G401.6 (cell line): ENCODE results near the gene LRRTM1.

Source experiments
- FAIRE-seq: peaks from 2 replicates; lab custom pipeline; 2012; peaks lifted over from hg19 to GRCh38; lab: Jason Lieb, UNC

The LRRTM1 gene

DNA sequence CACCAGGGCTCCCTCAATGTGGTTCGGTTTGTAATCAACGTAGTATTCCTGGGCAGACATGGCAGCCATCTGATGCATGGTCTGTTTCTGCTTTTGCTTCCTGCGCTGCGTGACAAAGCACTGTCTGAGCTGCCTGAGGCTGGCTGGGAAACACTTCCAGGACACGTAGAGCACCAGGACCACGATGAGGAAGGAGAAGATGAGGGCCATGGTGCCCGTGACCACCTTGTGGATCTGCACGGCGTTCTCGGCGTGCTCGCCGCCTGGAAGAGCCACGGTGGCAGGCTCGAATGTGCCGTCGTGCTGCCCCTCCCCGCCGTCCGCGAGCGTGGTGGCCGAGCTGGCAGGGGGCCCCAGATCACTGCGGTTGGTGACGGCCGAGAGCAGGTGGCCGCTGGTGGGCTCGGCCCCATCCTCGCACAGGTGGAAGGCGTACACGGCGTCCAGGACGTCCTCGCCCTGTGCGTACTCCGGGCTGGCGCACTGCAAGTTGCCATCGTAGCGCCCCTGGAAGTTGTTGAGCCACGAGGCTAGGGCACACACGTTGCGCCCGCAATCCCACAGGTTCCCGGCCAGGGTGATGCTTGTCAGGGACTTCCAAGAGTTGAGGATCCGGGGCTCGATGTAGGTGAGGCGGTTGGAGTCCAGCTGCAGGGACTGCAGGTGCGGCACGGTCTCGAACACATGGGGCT lies 2.1 kb downstream of the LRRTM1 start:
- FAIRE-seq = no peak

DNA sequence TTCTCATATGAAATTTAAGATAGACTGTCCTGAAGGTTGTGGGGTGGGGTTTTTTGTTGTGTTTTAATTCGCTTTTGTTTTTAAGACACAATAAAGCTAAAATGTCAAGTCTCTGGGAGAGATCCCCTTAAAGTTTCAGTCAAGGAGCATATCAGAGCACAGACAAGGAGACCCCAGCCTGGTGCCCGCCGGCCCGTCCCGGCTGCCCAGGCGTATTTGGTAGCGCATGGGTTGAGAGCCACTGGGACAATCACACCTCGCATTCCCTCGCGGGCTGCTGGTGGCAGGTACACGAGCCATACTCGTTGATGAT lies 2.6 kb downstream of the LRRTM1 start:
- FAIRE-seq = no peak

DNA sequence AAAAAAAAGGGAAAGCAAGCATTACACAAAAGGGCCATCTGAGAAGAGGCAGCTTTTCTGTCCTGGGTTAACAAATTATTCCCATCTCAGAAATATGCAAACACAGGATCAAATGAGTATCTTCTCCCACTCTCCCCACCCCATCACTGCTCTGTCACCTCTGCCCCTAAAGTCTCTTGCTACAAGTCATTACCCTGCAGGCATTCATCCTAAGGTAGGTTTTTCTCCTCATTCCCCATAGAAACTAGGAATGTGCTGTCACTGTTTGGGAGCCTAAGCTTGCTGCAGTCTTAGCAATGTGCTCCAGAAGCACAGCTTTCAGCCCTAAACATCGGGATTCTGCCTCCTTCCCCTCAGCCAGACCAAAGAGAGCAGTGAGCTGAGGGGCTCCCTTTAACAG lies 3.6 kb downstream of the LRRTM1 start:
- no peak for FAIRE-seq

DNA sequence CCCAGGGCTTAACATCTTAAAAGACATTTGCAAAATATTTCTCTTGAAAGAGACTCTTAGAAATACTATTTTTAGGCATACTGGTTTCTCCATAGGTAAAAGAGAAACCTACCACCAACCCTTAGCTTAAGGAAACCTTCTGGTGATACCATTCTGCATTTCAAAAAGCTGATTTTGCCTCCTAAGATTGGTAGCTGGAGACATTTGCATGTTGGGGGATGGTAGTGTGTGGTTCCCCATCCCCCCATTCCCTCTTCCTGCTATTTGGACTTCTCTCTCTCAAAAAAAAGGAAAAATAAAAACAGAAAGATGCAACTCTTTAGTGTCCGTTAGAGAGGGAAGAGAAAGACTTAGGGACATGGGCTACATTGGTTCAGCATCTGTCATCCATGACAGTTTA lies 4.2 kb downstream of the LRRTM1 start:
- no peak for FAIRE-seq

GRCh38 chr2:80299661-80300060 lies 4.9 kb downstream of the LRRTM1 start:
- no peak for FAIRE-seq

GRCh38 chr2:80298954-80299353 lies 5.6 kb downstream of the LRRTM1 start:
- no peak for FAIRE-seq

- no peak for FAIRE-seq
These were observed 11.5 kb downstream of the LRRTM1 start for GRCh38 chr2:80293039-80293438.

- FAIRE-seq = no peak
These were observed 12.1 kb downstream of the LRRTM1 start for GRCh38 chr2:80292474-80292873.

GRCh38 chr2:80291656-80292055 lies 12.9 kb downstream of the LRRTM1 start:
- FAIRE-seq = no peak

- no peak for FAIRE-seq
These were observed 16.0 kb downstream of the LRRTM1 start for GRCh38 chr2:80288576-80288975.

DNA sequence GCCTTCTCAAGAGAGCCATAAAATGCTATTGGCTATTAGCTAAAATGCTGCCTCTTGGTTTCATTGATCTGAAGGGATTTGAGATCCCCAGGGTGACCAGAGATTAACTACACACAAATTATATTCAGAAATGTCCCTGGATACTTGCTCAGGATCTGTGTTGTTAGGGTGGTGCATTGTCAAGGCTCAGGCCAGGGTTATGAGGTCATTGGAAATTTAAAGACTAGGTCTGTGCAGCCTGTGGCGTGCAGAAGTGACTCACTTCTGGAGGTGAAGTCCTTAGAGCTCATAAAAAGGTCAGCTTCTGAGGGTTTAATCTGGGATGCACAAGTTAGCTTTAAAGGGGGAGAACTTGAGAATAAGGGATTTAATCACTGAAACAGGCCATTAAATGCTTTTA lies 23.5 kb downstream of the LRRTM1 start:
- no peak for FAIRE-seq

DNA sequence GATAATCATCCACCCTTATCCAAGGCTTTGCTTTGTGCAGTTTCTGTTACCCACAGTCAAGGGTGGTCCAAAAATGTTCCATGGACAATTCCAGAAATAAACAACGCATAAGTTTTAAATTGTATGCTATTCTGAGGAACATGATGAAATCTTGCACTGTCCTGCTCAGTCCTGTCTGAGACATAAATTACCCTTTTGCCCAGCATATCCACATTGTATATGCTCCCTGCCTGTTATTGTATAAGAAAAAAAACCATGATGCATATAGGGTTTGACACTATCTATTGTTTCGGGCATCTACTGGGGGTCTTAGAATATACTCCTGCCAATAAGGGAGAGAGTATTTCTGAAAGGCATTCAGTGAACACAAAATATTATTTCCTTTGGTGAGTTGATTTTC lies 24.0 kb downstream of the LRRTM1 start:
- FAIRE-seq = no peak

- no peak for FAIRE-seq
These were observed 34.7 kb downstream of the LRRTM1 start for GRCh38 chr2:80269806-80270205.

- FAIRE-seq = no peak
These were observed 38.3 kb downstream of the LRRTM1 start for GRCh38 chr2:80266231-80266630.

GRCh38 chr2:80259292-80259691 lies 45.3 kb downstream of the LRRTM1 start:
- FAIRE-seq = no peak

DNA sequence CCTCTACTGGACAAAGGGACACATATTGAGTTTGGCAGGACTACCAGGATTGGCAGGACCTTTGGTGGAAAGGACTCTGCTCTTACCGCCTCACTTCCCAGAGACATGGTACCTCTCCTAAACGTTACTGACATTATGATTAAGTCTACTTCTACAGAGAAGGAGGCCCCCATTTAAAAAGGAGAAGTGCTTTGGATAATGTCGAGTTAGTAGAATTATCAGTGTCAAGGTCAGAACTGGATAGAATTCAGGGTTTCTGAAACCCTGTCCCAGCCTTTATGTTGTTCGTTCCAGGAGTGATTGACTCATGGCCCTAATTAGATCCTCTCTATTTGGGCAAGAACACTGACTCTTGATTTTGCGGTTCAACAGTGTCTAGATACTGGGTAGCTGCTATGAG lies 45.8 kb downstream of the LRRTM1 start:
- no peak for FAIRE-seq

- FAIRE-seq = no peak
These were observed 46.2 kb downstream of the LRRTM1 start for GRCh38 chr2:80258341-80258740.

DNA sequence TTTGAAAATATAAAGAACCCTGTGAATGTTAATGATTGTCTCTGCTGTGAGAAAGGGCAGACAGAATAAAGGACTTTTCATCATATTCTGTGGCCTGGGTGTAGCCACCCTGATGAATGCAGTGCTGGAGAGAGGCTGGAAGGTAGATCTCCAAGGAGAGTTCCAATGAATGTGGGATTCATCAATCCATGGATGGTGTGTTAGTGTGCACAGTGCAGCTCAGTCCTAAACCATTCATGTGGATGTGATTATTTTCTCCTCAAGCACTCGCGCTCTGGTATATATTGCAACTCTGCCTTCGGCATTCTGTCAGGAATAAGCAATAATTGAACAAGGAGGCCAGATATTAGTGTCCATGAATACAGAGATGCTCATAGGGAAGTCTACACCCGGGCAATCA lies 47.1 kb downstream of the LRRTM1 start:
- no peak for FAIRE-seq

DNA sequence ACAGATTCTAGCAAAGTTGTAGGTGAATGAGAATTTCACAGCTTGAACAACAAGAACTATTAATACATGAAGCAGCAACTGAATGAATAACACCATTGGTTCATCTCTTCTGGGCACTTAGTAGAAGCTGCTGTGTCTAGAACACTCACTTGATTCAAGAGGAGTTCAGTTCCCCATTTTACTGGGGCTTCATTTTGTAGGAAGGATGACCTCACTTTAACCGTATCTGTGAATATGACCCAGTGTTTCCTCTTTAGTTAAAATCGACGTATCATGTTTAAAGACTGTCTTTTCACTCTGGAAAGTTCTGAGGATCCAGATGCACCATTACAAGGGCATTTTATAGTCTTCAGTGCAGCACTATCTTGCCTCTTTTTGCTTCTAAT lies 47.8 kb downstream of the LRRTM1 start:
- FAIRE-seq = no peak

DNA sequence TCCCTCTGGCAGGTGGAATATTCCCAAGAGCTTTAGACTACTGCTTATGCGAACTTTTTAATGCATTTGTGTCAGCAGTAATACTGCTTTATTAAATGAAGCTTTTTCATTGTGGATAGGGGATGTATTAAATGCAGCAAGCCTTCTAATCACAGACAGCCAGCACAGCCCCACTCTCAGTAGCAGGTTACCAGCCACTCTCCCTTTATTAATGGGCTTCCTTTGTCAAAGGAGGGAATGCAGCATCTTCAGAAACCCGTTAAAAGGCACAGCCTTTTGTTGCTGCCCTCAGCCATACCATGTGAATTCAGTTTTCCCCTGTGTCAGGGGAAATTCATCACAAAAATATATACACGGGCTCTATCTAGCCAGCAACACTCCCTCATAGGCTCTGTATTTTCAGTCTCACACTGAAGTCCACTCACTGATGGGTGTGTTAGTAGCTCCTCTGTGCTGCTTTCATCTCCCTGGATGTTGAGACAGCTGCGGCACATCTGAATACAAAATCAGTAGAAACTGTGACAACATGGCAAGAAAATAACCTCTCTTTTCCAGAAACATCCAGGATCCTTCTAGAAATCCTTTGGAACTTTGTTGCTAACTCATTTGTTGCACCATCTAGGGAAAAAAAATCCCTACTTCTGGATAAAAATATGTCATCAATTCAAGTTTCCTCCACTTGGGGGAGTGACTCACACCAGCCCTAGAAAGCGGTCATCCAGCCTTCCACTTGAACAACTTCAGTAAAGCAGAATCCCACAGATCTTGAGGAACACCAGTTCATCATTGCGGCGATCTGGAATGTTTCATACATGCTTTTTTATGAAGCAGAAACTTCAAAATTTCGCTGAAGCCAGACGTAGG lies 48.4 kb downstream of the LRRTM1 start:
- no peak for FAIRE-seq

- no peak for FAIRE-seq
These were observed 52.1 kb downstream of the LRRTM1 start for GRCh38 chr2:80252294-80252986.
